HCT116 (cell line): ENCODE data around the gene EHD1. TPM values are rescaled to one million over a fixed set of nuclear protein-coding genes. Genes with fewer than 3 reads are reported as not detected.

ENCODE experiments used
- ATAC-seq: fragments of 200-7000 bp; cut with Tn5 transposase; 2 replicates; pipeline ENCODE4 v1.9.1; 2020; ENCODE audit warnings: mild to moderate bottlenecking, moderate library complexity
- BruUV-seq: library from RNA; stranded (reverse); fragments of 400-500 nt; replicated peaks from 2 replicates; lab custom pipeline; 2021; lab: Mats Ljungman, UMichigan
- CTCF ChIA-PET: fragments of 300-600 bp; sonication (Branson Sonifier 250); formaldehyde crosslinking; loops from one replicate; lab custom pipeline; 2021; ENCODE audit warnings: antibody characterized with exemption; lab: Charles Lee
- POLR2A ChIA-PET: fragments of 300-600, 350-600 bp; sonication (Branson Sonifier 250); formaldehyde crosslinking; loops from one replicate; lab custom pipeline; 2021; ENCODE audit warnings: antibody characterized with exemption; lab: Charles Lee
- RAD21 ChIA-PET, 2 experiments: fragments of 300-600 bp; sonication (Branson Sonifier 250); formaldehyde crosslinking; loops; one replicate each; lab custom pipeline; 2023; ENCODE audit warnings: low total read pairs in 2 of 2; ENCODE audit not compliant: uncharacterized antibody in 2 of 2, unreplicated experiment in 2 of 2, low non-redundant PET in 1 of 2; lab: Charles Lee
- DNase-seq: peaks from one replicate; pipeline ENCODE4 v3.0.0-alpha.2; 2010; ENCODE audit warnings: low read depth, low spot score
- H2AFZ ChIP-seq: fragments of 200-600 bp; shearing (Covaris generic), sonication (generic); 2 replicates; pipeline ENCODE4 v1.6.1; 2017; ENCODE audit warnings: low read depth, mixed run types, mixed read lengths, antibody characterized with exemption, low read length; ENCODE audit not compliant: poor library complexity, severe bottlenecking
- H3K27ac ChIP-seq: 2 replicates; pipeline ENCODE4 v1.5.1; 2012; ENCODE audit warnings: low read depth, low read length
- H3K27me3 ChIP-seq: fragments of 200-600 bp; sonication (generic); 2 replicates; pipeline ENCODE4 v1.6.1; 2016; ENCODE audit warnings: mixed run types, low read length, mixed read lengths; ENCODE audit not compliant: insufficient read depth
- H3K36me3 ChIP-seq, 2 experiments: fragments of 200-500 bp in 1 of 2; fragments of 200-600 bp in 1 of 2; sonication (Bioruptor generic) in 1 of 2; sonication (generic) in 1 of 2; 2 replicates each; pipeline versions ENCODE4 v1.5.1 to v1.6.1; 2014 to 2016; ENCODE audit warnings: low read length in 2 of 2, inconsistent platforms in 1 of 2, mixed read lengths in 1 of 2, mixed run types in 1 of 2; ENCODE audit not compliant: insufficient read depth in 2 of 2, control insufficient read depth in 1 of 2
- H3K4me1 ChIP-seq, 2 experiments: fragments of 200-600 bp in 1 of 2; sonication (generic) in 1 of 2; 2 replicates each; pipeline versions ENCODE4 v1.5.1 to v1.6.1; 2012 to 2017; ENCODE audit warnings: low read length in 2 of 2, inconsistent platforms in 1 of 2, mild to moderate bottlenecking in 1 of 2, mixed read lengths in 1 of 2, mixed run types in 1 of 2, moderate library complexity in 1 of 2; ENCODE audit not compliant: insufficient read depth in 2 of 2, control insufficient read depth in 1 of 2
- H3K4me2 ChIP-seq: fragments of 200-600 bp; sonication (generic); 2 replicates; pipeline ENCODE4 v1.6.1; 2017; ENCODE audit warnings: mixed run types, low read length, mixed read lengths
- H3K4me3 ChIP-seq, 2 experiments: fragments of 200-600 bp in 1 of 2; sonication (generic) in 1 of 2; replicated peaks in 1 of 2; 2 replicates each; pipeline ENCODE4 v1.5.1; 2011 to 2016; ENCODE audit warnings: low read length in 2 of 2, control low read depth in 1 of 2, low read depth in 1 of 2, mild to moderate bottlenecking in 1 of 2, mixed read lengths in 1 of 2, mixed run types in 1 of 2
- H3K79me2 ChIP-seq: fragments of 200-600 bp; sonication (generic); 2 replicates; pipeline ENCODE4 v1.6.1; 2017; ENCODE audit warnings: mild to moderate bottlenecking, mixed run types, low read length, moderate library complexity, mixed read lengths; ENCODE audit not compliant: insufficient read depth
- H3K9ac ChIP-seq: fragments of 200-600 bp; sonication (generic); 2 replicates; pipeline ENCODE4 v1.6.1; 2016; ENCODE audit warnings: low read length, mixed read lengths
- H3K9me2 ChIP-seq: fragments of 200-600 bp; sonication (generic), shearing (Covaris generic); 2 replicates; pipeline ENCODE4 v1.6.1; 2017; ENCODE audit warnings: mixed run types, mild to moderate bottlenecking, moderate library complexity; ENCODE audit not compliant: insufficient read depth
- H3K9me3 ChIP-seq, 2 experiments: fragments of 200-500 bp in 1 of 2; fragments of 200-600 bp in 1 of 2; sonication (Bioruptor generic) in 1 of 2; sonication (generic) in 1 of 2; 2 replicates each; pipeline ENCODE4 v1.6.1; 2014 to 2017; ENCODE audit warnings: low read length in 2 of 2, mixed read lengths in 2 of 2, inconsistent platforms in 1 of 2, low read depth in 1 of 2, mild to moderate bottlenecking in 1 of 2, mixed run types in 1 of 2, moderate library complexity in 1 of 2; ENCODE audit not compliant: control insufficient read depth in 1 of 2, insufficient read depth in 1 of 2
- H4K20me1 ChIP-seq: fragments of 200-600 bp; sonication (generic), shearing (Covaris generic); 2 replicates; pipeline ENCODE4 v1.6.1; 2017; ENCODE audit warnings: mixed run types, mild to moderate bottlenecking, moderate library complexity; ENCODE audit not compliant: insufficient read depth
- ATF3 ChIP-seq: IDR thresholded peaks from 2 replicates; pipeline ENCODE4 v1.6.1; 2012
- CBX3 ChIP-seq: IDR thresholded peaks from 2 replicates; pipeline ENCODE4 v1.6.1; 2012; ENCODE audit warnings: low read depth
- CEBPB ChIP-seq: IDR thresholded peaks from 2 replicates; pipeline ENCODE4 v1.6.1; 2012; ENCODE audit warnings: low read depth
- CTCF ChIP-seq, 3 experiments: fragments of 200-600 bp in 1 of 3; sonication (generic) in 1 of 3; IDR thresholded peaks in 2 of 3; conservative IDR thresholded peaks in 1 of 3; 2 replicates each; pipeline ENCODE4 v1.5.1; 2012 to 2017; ENCODE audit warnings: low read depth in 2 of 3, low read length in 2 of 3, antibody characterized with exemption in 1 of 3, borderline replicate concordance in 1 of 3, control low read depth in 1 of 3, mild to moderate bottlenecking in 1 of 3, mixed read lengths in 1 of 3, mixed run types in 1 of 3, moderate library complexity in 1 of 3; ENCODE audit not compliant: insufficient read depth in 1 of 3
- EGR1 ChIP-seq: IDR thresholded peaks from 2 replicates; pipeline ENCODE4 v1.6.1; 2012; ENCODE audit warnings: low read depth
- EZH2 ChIP-seq: fragments of 200-600 bp; sonication (generic); IDR thresholded peaks from 2 replicates; pipeline ENCODE4 v1.6.1; 2017; ENCODE audit warnings: antibody characterized with exemption, mixed run types
- EZH2phosphoT487 ChIP-seq: fragments of 200-600 bp; IDR thresholded peaks from 2 replicates; pipeline ENCODE4 v1.6.1; 2018; ENCODE audit warnings: antibody characterized with exemption, borderline replicate concordance
- MAX ChIP-seq: IDR thresholded peaks from 2 replicates; pipeline ENCODE4 v1.6.1; 2012
- POLR2A ChIP-seq: IDR thresholded peaks from 2 replicates; pipeline ENCODE4 v1.7.0; 2011; ENCODE audit warnings: borderline replicate concordance; ENCODE audit not compliant: insufficient read depth, insufficient read length; ENCODE audit errors: extremely low read depth
- POLR2AphosphoS5 ChIP-seq: IDR thresholded peaks from 2 replicates; pipeline ENCODE4 v1.6.1; 2011; ENCODE audit warnings: mild to moderate bottlenecking, low read depth, low read length, moderate library complexity
- RAD21 ChIP-seq: IDR thresholded peaks from 2 replicates; pipeline ENCODE4 v1.6.1; 2012; ENCODE audit warnings: low read depth, mild to moderate bottlenecking
- REST ChIP-seq: IDR thresholded peaks from 2 replicates; pipeline ENCODE4 v1.6.1; 2012; ENCODE audit warnings: low read depth
- SIN3A ChIP-seq: IDR thresholded peaks from 2 replicates; pipeline ENCODE4 v1.6.1; 2012; ENCODE audit warnings: low read depth
- SRF ChIP-seq: IDR thresholded peaks from 2 replicates; pipeline ENCODE4 v1.6.1; 2012; ENCODE audit warnings: low read depth
- YY1 ChIP-seq: IDR thresholded peaks from 2 replicates; pipeline ENCODE4 v1.6.1; 2011; ENCODE audit warnings: low read length, low read depth, moderate library complexity, mild to moderate bottlenecking; ENCODE audit not compliant: insufficient replicate concordance; ENCODE audit errors: extremely low read depth
- ZFX ChIP-seq: fragments of 450-650 bp; IDR thresholded peaks from 2 replicates; pipeline ENCODE4 v1.6.1; 2017
- intact Hi-C: fragments of 100-400 bp; cut with micrococcal nuclease; formaldehyde crosslinking; loops from 2 replicates; pipeline ENCODE4 v1.10.0; 2022
- total RNA-seq: library from RNA; stranded (reverse); gene quantifications from one replicate; pipeline ENCODE4 v1.2.1, GENCODE V29; 2021; ENCODE audit not compliant: unreplicated experiment

Gene EHD1
- total RNA-seq, 1 experiment from 2014 or later = 48.1 TPM

GRCh38 chr11:64852804-64853509, 25.5 kb downstream of the EHD1 start:
- BruUV-seq = no TSS peak
- CTCF ChIA-PET = interaction anchor here (0.9 kb wide), 1 partner anchor 8 kb away, joined by 6 read pairs; the partner anchor contains the start of gene CDC42BPG

More at GRCh38 chr11:64852804-64853509, 25.5 kb downstream of the EHD1 start:
- Histone ChIP-seq H3K9me3 (no peaks in the 10 kb centered on the region), H3K4me3 (no peak overlapping the region), H3K9ac (peak overlapping the region; percentile 65), H3K4me1 (peaks cover 89 to 100% of the 10 kb centered on the region in 2 experiments), H3K9me2 (no peaks in the 10 kb centered on the region), H3K27ac (peak overlapping the region; percentile 99), H3K4me2 (peak overlapping the region; percentile 82; the same call in 1 of the 2 replicates), H3K79me2 (peaks cover 28% of the 10 kb centered on the region), H4K20me1 (no peaks in the 10 kb centered on the region), H3K27me3 (no peaks in the 10 kb centered on the region), H3K36me3 (peaks cover 0 to 28% of the 10 kb centered on the region in 2 experiments; a peak in 2 of 4 replicates), H2AFZ (no peak overlapping the region)
- TF ChIP-seq ZFX = no peak
- no peak for TF ChIP-seq SRF
- TF ChIP-seq EZH2phosphoT487 = no peak
- no peak for TF ChIP-seq ATF3
- TF ChIP-seq CBX3 = no peak
- no peak for TF ChIP-seq MAX
- no peak for TF ChIP-seq RAD21
- no peak for TF ChIP-seq CEBPB
- TF ChIP-seq YY1 = no peak
- TF ChIP-seq POLR2AphosphoS5 = no peak
- no peak for TF ChIP-seq EGR1
- TF ChIP-seq REST = no peak
- no peak for TF ChIP-seq EZH2
- TF ChIP-seq SIN3A = no peak
- no peak for TF ChIP-seq POLR2A
- no peak for TF ChIP-seq CTCF (IDR thresholded peaks at IDR 0.05 in 2 of 3, conservative IDR thresholded peaks at IDR 0.05 in 1 of 3; ENCODE audit: borderline replicate concordance in 1 of 3, insufficient read depth in 1 of 3, low read depth in 2 of 3, low read length in 2 of 3)
- RAD21 ChIA-PET = no interaction called here
- ATAC-seq = no peak
- DNase-seq = no peak
- POLR2A ChIA-PET = interaction anchor here (9.0 kb wide), 1 partner anchor 25 kb away, joined by 56 read pairs; the partner anchor contains the start of gene EHD1
- intact Hi-C loops = no loop called here
